ENCODE results near the gene NPHP1.
A peak's percentile ranks its signal among the peaks of the same experiment; 100 is the strongest.
"Not testable (repeated sequence)": the region's sequence is repeated elsewhere in the genome, so short reads cannot be mapped to it uniquely, and the experiment has no call there.

Gene NPHP1

DNA sequence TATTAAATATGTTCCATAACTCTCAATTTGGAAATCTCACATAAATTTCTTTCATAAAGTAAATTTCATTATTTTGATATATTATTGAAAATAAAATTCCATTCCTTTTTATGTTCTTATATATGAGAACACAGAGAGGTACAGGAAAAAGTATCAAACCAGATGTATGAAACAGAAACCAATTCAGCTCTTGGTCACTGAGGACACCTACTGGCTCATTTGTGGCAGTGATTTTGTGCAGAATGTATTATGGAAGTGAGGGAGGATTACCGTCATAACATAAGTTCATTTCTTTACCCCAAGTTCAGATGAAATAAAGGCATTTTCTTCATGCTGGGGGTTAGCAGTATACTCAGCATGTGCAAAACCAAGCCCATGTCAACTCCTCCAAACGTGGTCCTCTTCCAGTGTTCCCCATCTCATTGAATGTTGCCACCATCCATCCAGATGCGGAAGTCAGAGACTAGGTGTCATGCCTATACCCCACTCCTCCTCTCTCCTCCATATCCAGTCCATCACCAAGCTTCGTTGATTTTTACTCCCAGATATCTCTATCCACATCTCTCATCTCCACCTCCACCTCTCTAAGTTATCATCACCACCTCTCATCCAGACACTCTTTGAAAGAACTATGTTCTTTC is 47.5 kb downstream of the NPHP1 start:
- no peak overlapping the region for H3K4me3 ChIP-seq (ENCODE audit: low read depth, low read length)
- TF ChIP-seq, protein P1, sequence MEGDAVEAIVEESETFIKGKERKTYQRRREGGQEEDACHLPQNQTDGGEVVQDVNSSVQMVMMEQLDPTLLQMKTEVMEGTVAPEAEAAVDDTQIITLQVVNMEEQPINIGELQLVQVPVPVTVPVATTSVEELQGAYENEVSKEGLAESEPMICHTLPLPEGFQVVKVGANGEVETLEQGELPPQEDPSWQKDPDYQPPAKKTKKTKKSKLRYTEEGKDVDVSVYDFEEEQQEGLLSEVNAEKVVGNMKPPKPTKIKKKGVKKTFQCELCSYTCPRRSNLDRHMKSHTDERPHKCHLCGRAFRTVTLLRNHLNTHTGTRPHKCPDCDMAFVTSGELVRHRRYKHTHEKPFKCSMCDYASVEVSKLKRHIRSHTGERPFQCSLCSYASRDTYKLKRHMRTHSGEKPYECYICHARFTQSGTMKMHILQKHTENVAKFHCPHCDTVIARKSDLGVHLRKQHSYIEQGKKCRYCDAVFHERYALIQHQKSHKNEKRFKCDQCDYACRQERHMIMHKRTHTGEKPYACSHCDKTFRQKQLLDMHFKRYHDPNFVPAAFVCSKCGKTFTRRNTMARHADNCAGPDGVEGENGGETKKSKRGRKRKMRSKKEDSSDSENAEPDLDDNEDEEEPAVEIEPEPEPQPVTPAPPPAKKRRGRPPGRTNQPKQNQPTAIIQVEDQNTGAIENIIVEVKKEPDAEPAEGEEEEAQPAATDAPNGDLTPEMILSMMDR (IDR thresholded peaks at IDR 0.05; ENCODE audit: low read depth, low read length, missing control alignments): peak; percentile 82
- in situ Hi-C loops (cut with HindIII; ENCODE audit: low sequenced_read_pairs): no loop called here
- DNase-seq (ENCODE audit: low read depth): peak; percentile 72

DNA sequence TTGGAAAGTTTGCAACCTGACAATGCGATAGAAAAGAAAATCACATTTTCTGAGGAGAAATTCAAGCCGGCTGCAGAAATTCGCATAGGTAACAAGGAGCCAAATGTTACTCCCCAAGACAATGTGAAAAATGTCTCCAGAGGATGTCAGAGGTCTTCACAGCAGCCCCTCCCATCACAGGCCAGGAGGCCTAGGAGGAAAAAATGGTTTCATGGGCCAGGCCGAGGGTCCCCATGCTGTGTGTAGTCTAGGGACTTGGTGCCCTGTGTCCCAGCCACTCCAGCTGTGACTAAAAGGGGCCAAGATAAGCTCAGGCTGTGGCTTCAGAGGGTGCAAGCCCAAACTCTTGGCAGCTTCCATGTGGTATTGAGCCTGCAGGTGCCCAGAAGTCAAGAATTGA is 50.0 kb downstream of the NPHP1 start:
- DNase-seq (ENCODE audit: low read depth); in situ Hi-C loops (cut with HindIII; ENCODE audit: low sequenced_read_pairs); H3K4me3 ChIP-seq (ENCODE audit: low read depth, low read length): not testable (repeated sequence)

DNA sequence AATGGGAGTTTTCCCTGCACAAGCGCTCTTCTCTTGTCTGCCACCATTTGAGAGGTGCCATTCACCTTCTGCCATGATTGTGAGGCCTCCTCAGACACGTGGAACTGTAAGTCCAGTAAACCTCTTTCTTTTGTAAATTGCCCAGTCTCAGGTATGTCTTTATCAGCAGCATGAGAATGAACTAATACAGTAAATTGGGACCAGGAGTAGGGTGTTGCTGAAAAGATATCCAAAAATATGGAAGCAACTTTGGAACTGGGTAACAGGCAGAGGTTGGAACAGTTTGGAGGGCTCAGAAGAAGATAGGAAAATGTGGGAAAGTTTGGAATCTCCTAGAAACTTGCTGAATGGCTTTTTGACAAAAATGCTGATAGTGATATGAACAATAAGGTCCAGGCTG is 50.6 kb downstream of the NPHP1 start:
- DNase-seq (ENCODE audit: low read depth); H3K4me3 ChIP-seq (ENCODE audit: low read depth, low read length); in situ Hi-C loops (cut with HindIII; ENCODE audit: low sequenced_read_pairs): not testable (repeated sequence)

DNA sequence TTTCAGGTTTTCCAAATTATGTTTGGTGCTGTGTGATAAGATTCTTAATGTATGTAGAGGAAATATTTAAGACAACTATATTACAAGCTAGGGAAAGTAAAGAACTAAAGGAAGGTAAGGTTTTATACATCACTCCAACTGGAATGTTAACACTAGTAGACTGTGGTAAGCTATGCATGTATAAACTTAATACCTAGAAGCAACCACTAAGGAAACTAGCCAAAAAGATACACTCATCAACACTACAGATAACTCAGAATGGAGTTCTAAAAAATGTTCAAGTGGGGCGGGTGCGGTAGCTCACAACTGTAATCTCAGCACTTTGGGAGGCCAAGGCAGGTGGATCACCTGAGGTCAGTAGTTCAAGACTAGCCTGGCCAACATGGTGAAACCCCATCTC is 51.4 kb downstream of the NPHP1 start:
- no peak for DNase-seq (ENCODE audit: low read depth)
- no peak overlapping the region for H3K4me3 ChIP-seq (ENCODE audit: low read depth, low read length)
- TF ChIP-seq, protein P1 (IDR thresholded peaks at IDR 0.05; ENCODE audit: low read depth, low read length, missing control alignments): no peak
- in situ Hi-C loops (cut with HindIII; ENCODE audit: low sequenced_read_pairs): no loop called here

DNA sequence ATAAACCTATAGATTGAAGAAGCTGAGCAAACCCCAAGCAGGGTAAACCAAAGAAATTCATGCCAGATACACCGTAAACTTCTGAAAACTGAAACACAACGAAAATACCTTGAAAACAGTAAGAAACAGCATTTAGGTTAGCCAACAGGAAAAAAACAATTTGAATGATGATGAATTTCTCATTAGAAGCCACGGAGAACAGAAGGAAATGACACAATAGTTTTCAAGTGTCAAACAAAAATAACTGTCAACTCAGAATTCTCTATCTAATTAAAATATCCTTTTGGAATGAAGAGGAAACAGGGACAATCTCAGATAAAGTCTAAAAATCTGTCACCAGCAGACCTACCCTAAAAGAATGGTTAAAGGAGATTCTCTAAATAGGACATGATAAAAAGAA is 51.9 kb downstream of the NPHP1 start:
- TF ChIP-seq, protein P1 (IDR thresholded peaks at IDR 0.05; ENCODE audit: low read depth, low read length, missing control alignments): no peak
- no peak for DNase-seq (ENCODE audit: low read depth)
- in situ Hi-C loops (cut with HindIII; ENCODE audit: low sequenced_read_pairs): no loop called here
- H3K4me3 ChIP-seq (ENCODE audit: low read depth, low read length): no peak overlapping the region

DNA sequence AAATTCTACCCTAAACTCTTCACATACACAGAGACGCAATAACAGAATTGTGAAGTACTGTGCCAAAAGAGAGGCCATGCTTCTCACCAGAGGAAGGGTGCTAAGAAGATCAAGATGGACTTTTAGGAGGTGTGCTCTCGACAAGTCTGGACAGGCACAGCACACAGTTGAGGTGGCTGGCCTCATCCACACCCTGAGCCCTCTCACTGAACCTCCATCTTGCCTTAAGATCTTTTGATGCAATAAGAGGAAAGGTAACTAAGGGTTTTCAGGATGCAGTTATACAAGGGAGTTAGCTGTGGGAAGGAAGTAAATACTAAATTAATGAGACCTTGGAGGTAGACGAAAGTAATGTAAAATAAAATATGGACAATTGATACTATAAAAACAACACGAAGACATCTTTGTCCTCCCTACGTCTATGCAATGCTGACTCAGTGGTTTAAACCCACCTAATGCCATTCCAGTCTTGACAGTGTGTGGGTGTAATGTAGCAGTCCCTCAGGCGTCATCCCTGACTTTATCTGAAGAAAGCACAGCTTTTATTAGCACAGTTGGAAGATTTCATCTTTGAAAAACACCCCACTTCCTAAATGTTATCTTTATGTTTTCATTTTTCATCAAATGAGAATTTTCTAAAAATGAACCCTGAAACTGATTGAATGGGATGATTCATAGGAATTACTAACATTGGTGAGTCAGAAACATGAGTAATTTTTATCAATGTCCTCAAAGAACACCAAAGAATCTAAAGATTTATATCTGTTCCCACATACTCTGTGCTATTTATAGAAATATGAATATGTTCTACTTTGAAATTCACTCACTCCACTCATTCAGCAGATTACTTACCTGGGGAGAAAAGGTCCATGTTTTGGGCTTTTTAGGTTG is 55.2 kb downstream of the NPHP1 start:
- TF ChIP-seq, protein P1 (IDR thresholded peaks at IDR 0.05; ENCODE audit: low read depth, low read length, missing control alignments): no peak
- DNase-seq (ENCODE audit: low read depth): no peak
- no peak overlapping the region for H3K4me3 ChIP-seq (ENCODE audit: low read depth, low read length)
- in situ Hi-C loops (cut with HindIII; ENCODE audit: low sequenced_read_pairs): no loop called here

DNA sequence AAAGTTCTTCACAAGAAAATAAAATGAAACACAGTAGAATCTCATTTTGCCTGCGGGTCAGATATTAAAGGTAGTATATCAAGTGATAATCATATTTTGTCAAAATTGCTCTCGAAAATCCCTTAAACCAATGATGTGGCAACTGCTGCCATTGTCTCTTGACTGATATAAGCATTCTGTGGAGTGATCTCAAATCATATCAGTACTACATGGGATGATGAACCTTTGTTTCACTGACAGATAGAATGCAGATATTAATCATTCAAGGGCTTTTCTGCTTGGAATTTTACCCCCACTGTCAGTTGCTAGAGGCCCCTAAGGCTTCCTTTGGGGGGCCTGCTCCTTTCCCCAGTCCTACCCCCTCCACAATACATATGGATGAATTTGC is 57.9 kb downstream of the NPHP1 start:
- DNase-seq (ENCODE audit: low read depth): no peak
- in situ Hi-C loops (cut with HindIII; ENCODE audit: low sequenced_read_pairs): no loop called here
- no peak overlapping the region for H3K4me3 ChIP-seq (ENCODE audit: low read depth, low read length)
- TF ChIP-seq, protein P1 (IDR thresholded peaks at IDR 0.05; ENCODE audit: low read depth, low read length, missing control alignments): no peak
